Glomerular visceral epithelial cell (primary cell): ENCODE data around the gene RPL7L1.

Source experiments
- DNase-seq: peaks from one replicate; pipeline ENCODE4 v3.0.0-alpha.2; 2016; ENCODE audit errors: extremely low spot score

RPL7L1 gene

DNA sequence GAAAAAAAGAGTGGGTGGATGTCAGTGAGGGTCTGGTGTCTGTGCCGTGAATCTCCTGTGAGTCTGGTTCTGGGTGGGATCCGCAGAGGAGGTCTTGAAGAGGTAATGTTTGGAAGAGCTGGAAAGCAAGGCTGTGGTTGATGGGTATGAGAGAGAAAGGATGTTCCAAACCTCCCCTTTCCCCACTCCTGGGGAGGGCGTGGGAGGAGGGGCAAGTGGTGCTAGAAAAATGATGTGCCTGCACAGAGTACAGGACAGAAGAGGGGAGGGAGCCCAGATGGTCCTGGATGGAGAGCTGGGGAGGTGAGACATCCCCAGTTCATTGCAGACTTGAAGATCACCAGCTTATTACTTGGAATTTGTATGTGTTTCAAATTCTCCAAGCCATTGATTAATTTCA, 53.0 kb downstream of the RPL7L1 start:
- DNase-seq = no peak

DNA sequence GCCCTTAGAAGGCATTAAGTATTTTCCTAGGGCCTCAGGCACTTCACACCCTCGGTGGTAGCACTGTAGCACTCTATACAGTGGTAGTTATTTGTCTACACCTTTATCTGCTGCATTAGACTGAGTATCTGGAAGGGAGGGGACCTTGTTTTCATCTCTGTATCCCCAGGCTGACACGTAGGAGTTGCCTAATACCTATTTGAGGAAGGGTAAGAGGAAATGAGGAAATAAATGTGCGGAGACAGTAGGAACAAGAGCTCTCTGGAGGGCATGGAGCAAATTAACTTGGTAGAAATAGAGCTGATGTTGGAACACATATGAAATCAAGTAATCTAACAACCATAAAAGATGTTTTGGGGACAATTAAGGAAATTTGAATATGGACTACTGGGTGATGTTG, 53.8 kb downstream of the RPL7L1 start:
- DNase-seq = no peak

DNA sequence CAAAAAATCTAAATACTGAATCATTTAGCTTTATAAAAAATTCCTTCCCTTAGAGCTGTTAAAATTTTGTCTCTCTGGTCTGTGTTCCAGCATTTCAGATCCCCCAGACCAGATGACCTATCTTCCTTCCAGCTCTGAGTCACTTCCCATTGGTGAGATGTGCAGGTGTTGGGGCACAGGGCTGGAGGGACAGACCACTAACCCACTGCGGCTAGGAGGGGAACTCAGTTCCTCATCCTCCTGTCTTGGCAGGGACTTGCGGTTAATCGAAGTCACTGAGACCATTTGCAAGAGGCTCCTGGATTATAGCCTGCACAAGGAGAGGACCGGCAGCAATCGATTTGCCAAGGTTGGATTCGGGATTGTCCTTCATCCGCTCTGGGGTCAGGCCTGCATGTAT, 55.9 kb downstream of the RPL7L1 start:
- DNase-seq = no peak

DNA sequence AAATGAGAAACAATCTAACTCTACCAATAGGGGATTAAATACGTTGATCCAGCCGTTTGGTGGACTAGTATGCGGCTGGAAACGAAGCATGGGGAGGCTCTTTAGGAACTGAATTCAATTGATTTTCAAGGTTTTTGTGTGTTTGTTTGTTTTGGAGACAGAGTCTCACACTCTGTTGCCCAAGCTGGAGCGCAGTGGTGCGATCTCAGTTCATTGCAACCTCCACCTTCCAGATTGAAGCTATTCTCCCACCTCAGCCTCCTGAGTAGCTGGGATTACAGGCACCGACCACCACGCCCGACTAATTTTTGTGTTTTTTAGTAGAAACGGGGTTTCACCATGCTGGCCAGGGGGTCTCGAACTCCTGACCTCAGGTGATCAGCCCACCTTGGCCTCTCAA, 57.0 kb downstream of the RPL7L1 start:
- DNase-seq = no peak

DNA sequence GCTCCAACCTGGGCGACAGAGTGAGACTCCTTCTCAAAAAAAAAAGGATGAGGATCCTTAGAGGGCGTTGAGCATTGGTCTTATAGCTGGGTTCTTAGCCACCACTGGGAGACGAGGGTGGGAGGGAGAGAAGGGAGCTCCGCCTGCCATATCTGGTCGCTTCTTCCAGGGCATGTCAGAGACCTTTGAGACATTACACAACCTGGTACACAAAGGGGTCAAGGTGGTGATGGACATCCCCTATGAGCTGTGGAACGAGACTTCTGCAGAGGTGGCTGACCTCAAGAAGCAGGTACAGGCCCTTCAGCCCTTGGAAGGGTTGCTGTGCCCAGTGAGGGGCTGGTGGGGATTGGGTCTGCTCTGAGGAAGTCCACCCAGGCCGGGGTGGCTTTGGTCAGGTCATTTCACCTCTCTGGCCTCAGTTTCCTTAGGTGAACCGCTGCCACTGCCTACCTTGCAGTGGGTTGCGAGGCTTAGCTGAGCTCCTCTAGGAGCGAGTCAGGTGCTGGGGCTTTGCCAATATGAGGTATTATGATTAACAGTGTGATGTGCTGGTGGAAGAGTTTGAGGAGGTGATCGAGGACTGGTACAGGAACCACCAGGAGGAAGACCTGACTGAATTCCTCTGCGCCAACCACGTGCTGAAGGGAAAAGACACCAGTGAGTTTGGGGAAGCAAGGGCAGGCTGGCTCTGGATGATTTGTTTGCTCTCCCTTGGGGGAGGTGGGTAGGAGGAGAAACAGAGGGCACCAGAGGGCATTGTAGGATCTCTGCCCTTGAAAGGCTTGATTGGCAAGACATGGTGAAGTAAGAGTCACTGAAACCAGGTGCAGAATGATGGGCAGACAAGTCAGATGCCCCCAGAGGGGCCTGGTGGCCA, 58.4 kb downstream of the RPL7L1 start:
- DNase-seq = peak; percentile 30

DNA sequence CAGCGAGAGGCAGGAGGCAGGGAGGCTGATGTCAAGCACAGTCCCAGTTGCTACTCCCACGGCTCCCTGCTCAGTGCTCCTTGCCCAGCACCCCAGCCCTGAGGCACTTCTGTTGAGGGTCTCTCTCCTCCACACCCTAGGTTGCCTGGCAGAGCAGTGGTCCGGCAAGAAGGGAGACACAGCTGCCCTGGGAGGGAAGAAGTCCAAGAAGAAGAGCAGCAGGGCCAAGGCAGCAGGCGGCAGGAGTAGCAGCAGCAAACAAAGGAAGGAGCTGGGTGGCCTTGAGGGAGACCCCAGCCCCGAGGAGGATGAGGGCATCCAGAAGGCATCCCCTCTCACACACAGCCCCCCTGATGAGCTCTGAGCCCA, 59.0 kb downstream of the RPL7L1 start:
- DNase-seq = no peak

DNA sequence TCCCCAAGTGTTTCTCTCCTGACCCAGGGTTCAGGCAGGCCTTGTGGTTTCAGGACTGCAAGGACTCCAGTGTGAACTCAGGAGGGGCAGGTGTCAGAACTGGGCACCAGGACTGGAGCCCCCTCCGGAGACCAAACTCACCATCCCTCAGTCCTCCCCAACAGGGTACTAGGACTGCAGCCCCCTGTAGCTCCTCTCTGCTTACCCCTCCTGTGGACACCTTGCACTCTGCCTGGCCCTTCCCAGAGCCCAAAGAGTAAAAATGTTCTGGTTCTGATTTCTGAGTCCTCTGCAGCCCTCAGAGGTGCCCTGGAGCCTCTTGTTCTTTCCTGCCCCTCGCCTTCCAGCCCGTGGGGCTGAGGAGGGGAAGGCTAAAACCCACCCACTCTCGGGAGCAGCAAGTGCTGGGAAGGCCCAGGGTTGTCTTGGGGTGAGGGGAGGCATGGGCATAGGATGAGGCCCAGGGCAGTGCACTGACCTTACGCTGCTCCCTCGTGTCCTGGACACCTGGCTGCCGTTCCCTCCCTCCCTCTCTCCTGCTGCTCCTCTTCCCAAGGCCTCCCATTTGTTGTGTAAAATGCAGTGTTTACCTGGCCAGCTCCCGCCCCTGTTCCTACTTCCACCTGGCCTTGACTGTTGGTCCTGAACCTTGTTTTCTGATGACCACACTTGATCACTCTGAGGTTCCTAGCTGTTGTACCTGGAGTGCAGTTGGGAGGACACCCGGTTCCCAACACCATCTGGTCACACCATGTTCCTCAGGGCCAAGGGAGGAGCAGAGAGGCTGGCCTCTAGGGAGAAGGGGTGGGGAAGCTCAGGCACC, 59.8 kb downstream of the RPL7L1 start:
- DNase-seq = no peak
